GM18505 (cell line): Measurements from ENCODE around the gene CCDC186.

Experiments used
- ATAC-seq: cut with Tn5 transposase; IDR thresholded peaks from one replicate; pipeline ENCODE4 v1.9.1; 2021; ENCODE audit not compliant: unreplicated experiment
- POLR2A ChIP-seq: IDR thresholded peaks from 4 replicates; pipeline ENCODE4 v1.6.1; 2011; ENCODE audit warnings: borderline replicate concordance; ENCODE audit not compliant: insufficient read depth, insufficient read length; ENCODE audit errors: extremely low read depth

CCDC186 gene

DNA sequence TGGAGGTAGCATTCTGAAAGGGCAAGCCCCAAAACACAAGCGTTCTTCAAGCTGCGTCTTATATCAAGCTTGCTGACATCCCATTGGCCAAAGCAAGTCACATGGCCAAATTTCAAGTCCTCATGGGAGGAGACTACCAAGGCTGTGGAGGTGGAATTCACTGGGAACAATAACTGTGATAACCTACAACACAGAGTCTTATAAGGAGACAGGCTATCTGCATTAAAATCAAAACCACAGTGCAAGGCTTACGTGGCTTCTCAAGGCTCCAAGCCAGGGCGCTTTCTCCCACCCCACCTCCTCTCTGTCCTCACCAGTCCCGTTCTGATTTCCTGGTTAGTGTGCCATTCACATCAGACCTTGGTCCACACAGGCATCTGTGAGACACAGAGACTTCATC is 91.0 kb downstream of the CCDC186 start:
- no peak for ATAC-seq
- TF ChIP-seq POLR2A, result no peak

- TF ChIP-seq POLR2A, result no peak
- ATAC-seq, result no peak
Measured at GRCh38 chr10:114081911-114082583, 92.0 kb downstream of the CCDC186 start.

GRCh38 chr10:114079421-114079820 is 94.6 kb downstream of the CCDC186 start:
- no peak for ATAC-seq
- TF ChIP-seq POLR2A, result no peak

DNA sequence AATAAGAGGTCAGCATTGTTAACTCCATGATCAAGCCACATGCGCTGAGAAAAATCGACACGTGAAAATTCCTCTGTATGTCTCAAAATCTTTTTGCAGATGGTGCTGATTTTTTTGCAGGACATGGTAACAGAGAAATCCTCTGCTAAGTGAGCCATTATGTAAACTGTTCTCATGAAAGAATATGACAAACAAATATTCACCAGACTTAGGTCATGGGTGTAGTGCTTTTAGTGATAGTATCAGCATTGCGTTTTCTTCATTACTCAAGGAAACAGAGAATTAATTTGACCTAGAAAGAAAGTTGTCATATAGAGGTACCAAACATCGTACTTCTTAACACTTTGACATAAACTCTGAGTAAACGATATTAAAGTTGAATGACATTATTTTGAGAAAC is 95.7 kb downstream of the CCDC186 start:
- ATAC-seq, result no peak
- TF ChIP-seq POLR2A, result no peak

- no peak for ATAC-seq
- no peak for TF ChIP-seq POLR2A
Measured at GRCh38 chr10:114077815-114078219, 96.2 kb downstream of the CCDC186 start.

DNA sequence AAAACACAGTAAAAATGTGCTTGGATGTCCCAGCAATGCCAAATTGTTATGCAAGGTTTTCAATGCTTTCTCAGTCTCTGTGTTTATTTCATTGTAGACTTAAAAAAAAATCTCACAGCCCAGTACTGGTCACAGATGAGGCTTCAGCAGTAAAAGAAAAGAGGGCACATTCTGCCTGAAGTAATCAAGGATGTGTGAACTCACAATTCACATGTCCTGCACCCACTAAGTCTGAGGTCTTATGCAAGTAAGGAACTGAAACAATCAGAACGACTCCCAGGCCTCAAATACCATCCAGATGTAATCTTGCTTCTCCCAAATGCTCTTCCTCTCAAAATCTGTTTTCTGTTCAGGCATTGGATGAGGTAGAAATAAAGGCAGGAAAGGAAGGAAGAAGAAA is 96.7 kb downstream of the CCDC186 start:
- TF ChIP-seq POLR2A, result no peak
- no peak for ATAC-seq

- no peak for TF ChIP-seq POLR2A
- ATAC-seq, result no peak
Measured at GRCh38 chr10:114075093-114075492, 98.9 kb downstream of the CCDC186 start.

GRCh38 chr10:114073395-114074186 is 100.4 kb downstream of the CCDC186 start:
- peak; percentile 79 for ATAC-seq
- no peak for TF ChIP-seq POLR2A

GRCh38 chr10:114071178-114071577 is 102.8 kb downstream of the CCDC186 start:
- ATAC-seq, result no peak
- no peak for TF ChIP-seq POLR2A
